LNCaP clone FGC (cell line): ENCODE measurements around the gene RELN.
"Not testable (repeated sequence)": the region's sequence is repeated elsewhere in the genome, so short reads cannot be mapped to it uniquely, and the experiment has no call there.

ENCODE experiments used
- DNase-seq: peaks from one replicate; pipeline ENCODE4 v3.0.0-alpha.2; 2011; ENCODE audit warnings: low read depth
- H3K4me3 ChIP-seq: 2 replicates; pipeline ENCODE4 v1.5.1; 2011; ENCODE audit warnings: mild to moderate bottlenecking, low read depth, low read length, control low read depth
- TF ChIP-seq, protein P1 (sequence below): IDR thresholded peaks from 2 replicates; pipeline ENCODE4 v1.5.1; 2012; ENCODE audit warnings: mild to moderate bottlenecking; ENCODE audit not compliant: control insufficient read depth, insufficient read depth; ENCODE audit errors: extremely low read depth

The RELN gene

DNA sequence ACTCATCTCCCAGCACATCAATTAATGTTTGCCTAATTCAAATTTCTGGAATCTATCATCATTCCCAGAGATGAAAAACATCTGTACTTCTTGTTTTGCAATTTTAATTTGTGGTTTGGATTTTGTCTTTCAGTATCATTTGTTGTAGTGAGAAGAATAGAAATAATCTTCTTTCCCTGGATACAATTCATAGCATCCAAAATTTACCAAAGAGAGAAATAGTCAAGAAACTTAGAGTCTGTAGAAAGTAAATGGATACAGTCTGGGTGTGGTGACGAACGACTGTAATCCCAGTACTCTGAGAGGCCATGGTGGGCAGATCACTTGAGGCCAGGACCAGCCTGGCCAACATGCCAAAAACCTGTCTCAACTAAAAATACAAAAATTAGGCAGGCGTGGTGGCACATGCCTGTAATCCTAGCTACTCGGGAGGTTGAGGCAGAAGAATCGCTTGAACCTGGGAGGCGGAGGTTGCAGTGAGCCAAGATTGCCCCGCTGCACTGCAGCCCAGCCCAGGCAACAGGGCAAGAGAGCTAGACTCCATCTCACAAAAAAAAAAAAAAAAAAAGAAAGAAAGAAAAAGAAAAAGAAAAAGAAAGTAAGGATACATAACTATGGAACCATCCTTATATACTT, 193.0 kb downstream of the RELN start:
- no peak for DNase-seq
- TF ChIP-seq, protein P1, sequence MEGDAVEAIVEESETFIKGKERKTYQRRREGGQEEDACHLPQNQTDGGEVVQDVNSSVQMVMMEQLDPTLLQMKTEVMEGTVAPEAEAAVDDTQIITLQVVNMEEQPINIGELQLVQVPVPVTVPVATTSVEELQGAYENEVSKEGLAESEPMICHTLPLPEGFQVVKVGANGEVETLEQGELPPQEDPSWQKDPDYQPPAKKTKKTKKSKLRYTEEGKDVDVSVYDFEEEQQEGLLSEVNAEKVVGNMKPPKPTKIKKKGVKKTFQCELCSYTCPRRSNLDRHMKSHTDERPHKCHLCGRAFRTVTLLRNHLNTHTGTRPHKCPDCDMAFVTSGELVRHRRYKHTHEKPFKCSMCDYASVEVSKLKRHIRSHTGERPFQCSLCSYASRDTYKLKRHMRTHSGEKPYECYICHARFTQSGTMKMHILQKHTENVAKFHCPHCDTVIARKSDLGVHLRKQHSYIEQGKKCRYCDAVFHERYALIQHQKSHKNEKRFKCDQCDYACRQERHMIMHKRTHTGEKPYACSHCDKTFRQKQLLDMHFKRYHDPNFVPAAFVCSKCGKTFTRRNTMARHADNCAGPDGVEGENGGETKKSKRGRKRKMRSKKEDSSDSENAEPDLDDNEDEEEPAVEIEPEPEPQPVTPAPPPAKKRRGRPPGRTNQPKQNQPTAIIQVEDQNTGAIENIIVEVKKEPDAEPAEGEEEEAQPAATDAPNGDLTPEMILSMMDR = no peak
- H3K4me3 ChIP-seq = no peak overlapping the region

DNA sequence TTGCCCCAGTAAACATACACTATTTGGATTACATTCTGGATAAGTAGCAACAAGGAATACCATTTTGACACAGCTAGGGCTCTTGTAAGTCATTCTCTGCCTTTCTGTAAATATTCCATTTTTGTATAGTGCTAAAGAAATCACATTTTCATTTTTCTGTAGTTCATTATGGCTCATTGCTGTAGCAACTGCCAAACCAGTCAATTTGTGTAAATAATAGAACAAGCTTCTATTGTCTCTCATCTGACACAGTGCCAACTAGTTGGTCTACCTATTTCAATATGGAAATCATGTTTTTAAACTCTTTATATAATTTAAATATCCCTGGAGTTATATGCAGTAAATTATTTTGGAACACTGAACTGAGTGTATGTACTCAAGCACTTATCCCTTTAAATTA, 193.7 kb downstream of the RELN start:
- no peak for DNase-seq
- TF ChIP-seq, protein P1 = no peak
- no peak overlapping the region for H3K4me3 ChIP-seq

DNA sequence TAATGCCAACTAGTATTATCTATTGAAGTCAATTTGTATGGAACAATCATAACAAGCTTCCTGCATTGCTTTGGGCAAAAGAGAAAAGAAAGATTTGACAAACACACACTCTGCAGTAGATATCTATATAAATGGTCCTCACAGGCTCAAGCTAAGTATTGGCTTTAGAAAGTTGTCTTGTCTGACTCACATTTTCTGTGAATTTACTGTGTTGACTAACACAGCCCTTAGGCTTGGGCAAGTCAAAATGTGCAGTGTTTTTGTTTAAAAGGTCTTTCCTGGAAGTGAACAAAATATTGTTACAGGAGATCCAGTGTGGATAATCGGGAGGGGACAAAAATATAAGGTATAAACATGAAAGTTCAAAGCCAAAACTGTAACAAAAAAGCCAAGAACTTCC, 194.4 kb downstream of the RELN start:
- TF ChIP-seq, protein P1 = no peak
- H3K4me3 ChIP-seq = no peak overlapping the region
- DNase-seq = no peak

DNA sequence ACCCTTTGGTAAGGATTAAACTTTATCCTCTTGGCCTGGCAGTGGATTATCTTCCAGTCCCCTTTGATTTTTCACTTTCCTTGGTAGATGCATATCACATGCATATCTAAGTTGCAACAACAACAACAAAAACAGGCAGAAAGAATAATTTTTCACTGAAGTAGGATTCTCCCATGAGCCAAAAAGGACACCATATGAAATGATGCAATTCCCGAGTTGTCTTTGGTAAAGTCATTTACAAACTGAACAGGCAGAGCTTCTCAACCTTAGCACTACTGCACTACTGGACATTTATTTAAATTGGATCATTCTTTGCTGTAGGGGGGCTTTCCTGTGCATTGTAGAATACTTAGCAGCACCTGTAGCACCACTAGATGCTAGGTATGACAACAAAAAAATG, 195.0 kb downstream of the RELN start:
- no peak overlapping the region for H3K4me3 ChIP-seq
- DNase-seq = no peak
- TF ChIP-seq, protein P1 = no peak

DNA sequence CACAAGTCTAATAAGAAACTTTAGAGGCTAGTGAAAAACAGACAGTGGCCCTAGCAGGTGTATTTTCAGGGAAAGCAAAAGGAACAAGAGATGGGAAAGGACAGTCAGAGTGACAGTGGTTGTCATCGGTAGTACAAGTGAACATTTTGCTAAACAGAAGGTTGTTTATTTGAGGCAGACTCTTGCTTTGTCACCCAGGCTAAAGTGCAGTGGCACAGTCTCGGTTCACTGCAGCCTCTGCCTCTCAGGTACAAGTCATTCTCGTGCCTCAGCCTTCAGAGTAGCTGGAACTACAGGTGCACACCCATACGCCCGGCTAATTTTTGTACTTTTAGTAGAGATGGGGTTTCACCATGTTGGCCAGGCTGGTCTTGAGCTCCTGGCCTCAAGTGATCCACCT, 195.8 kb downstream of the RELN start:
- no peak overlapping the region for H3K4me3 ChIP-seq
- DNase-seq = no peak
- TF ChIP-seq, protein P1 = no peak

DNA sequence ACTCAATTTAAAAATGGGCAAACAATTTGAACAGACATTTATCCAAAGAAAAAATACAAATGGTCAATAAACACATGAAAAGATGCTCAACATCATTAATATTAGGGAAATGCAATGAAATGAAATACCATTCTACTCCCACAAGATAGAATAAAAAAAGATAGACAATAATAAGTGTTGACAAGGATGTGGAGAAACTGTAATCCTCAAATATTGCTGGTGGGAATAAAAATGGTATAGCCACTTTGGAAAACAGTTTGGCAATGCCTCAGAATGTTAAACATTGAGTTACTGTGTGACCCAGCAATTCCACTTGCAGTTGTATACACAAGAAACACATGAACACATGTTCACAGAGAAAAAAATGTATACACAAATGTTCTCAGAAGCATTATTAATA, 197.6 kb downstream of the RELN start:
- H3K4me3 ChIP-seq = no peak overlapping the region
- DNase-seq = no peak
- TF ChIP-seq, protein P1 = no peak

DNA sequence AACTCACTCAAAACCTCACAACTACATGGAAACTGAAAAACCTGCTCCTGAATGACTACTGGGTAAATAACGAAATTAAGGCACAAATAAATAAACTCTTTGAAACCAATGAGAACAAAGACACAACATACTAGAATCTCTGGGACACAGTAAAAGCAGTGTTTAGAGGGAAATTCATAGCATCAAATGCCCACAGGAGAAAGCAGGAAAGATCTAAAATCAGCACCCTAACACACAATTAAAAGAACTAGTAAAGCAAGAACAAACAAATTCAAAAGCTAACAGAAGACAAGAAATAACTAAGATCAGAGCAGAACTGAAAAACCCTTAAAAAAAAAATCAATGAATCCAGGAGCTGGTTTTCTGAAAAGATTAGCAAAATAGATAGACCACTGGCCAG, 202.4 kb downstream of the RELN start:
- DNase-seq, H3K4me3 ChIP-seq: not testable (repeated sequence)
